HL-60 (cell line): Measurements from ENCODE around the gene DGKI.
A peak's percentile ranks its signal among the peaks of the same experiment; 100 is the strongest.

Experiments used
- DNase-seq, 2 experiments: peaks; one replicate each; pipeline ENCODE4 v3.0.0-alpha.2; 2010 to 2020; ENCODE audit warnings: low read depth in 1 of 2, low spot score in 1 of 2
- H3K27ac ChIP-seq: fragments of 250-450 bp; sonication (Bioruptor Pico); replicated peaks from 2 replicates; pipeline ENCODE4 v1.5.1; 2020; ENCODE audit warnings: mild to moderate bottlenecking, moderate library complexity
- H3K27me3 ChIP-seq: fragments of 250-450 bp; sonication (Bioruptor Pico); 2 replicates; pipeline ENCODE4 v1.5.1; 2021; ENCODE audit warnings: mild to moderate bottlenecking, moderate library complexity; ENCODE audit not compliant: insufficient read depth, poor library complexity, severe bottlenecking
- H3K4me3 ChIP-seq: replicated peaks from 2 replicates; pipeline ENCODE4 v1.5.1; 2011; ENCODE audit warnings: mild to moderate bottlenecking, control low read depth, low read length; ENCODE audit not compliant: insufficient read depth
- CTCF ChIP-seq: IDR thresholded peaks from one replicate; pipeline ENCODE4 v1.5.1; 2011; ENCODE audit warnings: low read length, control low read depth, inconsistent platforms; ENCODE audit not compliant: insufficient read depth
- GABPA ChIP-seq: IDR thresholded peaks from 2 replicates; pipeline ENCODE4 v1.6.1; 2012; ENCODE audit warnings: low read depth
- POLR2AphosphoS5 ChIP-seq: IDR thresholded peaks from 2 replicates; pipeline ENCODE4 v1.6.1; 2012; ENCODE audit warnings: low read depth
- SPI1 ChIP-seq: IDR thresholded peaks from 2 replicates; pipeline ENCODE4 v1.6.1; 2012; ENCODE audit warnings: low read depth, mild to moderate bottlenecking, borderline replicate concordance
- long read RNA-seq: library from polyadenylated mRNA; unstranded; transcript quantifications from one replicate; pipeline ENCODE4 v2.0.0, GENCODE V29; 2020
- TF ChIP-seq, protein P1 (sequence below): IDR thresholded peaks from 2 replicates; pipeline ENCODE4 v1.6.1; 2012; ENCODE audit warnings: low read depth; ENCODE audit not compliant: insufficient replicate concordance

Gene DGKI
- long read RNA-seq, partial matches to known transcripts: 0 of 1 reads
- long read RNA-seq, other reads (novel, unspliced or antisense): 1 of 1 reads

GRCh38 chr7:137846827-137847567 is at the start of gene DGKI:
Gene DGKI (minus strand): TSS chr7:137846974.
- TF ChIP-seq, protein P1, sequence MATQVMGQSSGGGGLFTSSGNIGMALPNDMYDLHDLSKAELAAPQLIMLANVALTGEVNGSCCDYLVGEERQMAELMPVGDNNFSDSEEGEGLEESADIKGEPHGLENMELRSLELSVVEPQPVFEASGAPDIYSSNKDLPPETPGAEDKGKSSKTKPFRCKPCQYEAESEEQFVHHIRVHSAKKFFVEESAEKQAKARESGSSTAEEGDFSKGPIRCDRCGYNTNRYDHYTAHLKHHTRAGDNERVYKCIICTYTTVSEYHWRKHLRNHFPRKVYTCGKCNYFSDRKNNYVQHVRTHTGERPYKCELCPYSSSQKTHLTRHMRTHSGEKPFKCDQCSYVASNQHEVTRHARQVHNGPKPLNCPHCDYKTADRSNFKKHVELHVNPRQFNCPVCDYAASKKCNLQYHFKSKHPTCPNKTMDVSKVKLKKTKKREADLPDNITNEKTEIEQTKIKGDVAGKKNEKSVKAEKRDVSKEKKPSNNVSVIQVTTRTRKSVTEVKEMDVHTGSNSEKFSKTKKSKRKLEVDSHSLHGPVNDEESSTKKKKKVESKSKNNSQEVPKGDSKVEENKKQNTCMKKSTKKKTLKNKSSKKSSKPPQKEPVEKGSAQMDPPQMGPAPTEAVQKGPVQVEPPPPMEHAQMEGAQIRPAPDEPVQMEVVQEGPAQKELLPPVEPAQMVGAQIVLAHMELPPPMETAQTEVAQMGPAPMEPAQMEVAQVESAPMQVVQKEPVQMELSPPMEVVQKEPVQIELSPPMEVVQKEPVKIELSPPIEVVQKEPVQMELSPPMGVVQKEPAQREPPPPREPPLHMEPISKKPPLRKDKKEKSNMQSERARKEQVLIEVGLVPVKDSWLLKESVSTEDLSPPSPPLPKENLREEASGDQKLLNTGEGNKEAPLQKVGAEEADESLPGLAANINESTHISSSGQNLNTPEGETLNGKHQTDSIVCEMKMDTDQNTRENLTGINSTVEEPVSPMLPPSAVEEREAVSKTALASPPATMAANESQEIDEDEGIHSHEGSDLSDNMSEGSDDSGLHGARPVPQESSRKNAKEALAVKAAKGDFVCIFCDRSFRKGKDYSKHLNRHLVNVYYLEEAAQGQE: no peak
- TF ChIP-seq GABPA (no peak), POLR2AphosphoS5 (no peak), CTCF (no peak)
- Histone ChIP-seq H3K27ac (no peak within 1 kb of the TSS), H3K4me3 (peak within 1 kb of the TSS; percentile 4), H3K27me3 (peaks cover 32% of the 10 kb centered on the region)
- no peak for DNase-seq

- DNase-seq: peak in 1 of 2 experiments; percentile 20
These were observed 48.8 kb upstream of the DGKI start for GRCh38 chr7:137895301-137896221.

More at GRCh38 chr7:137895301-137896221, 48.8 kb upstream of the DGKI start:
- Histone ChIP-seq H3K27ac (no peak overlapping the region), H3K4me3 (no peak overlapping the region), H3K27me3 (no peaks in the 10 kb centered on the region)
- TF ChIP-seq SPI1 (no peak), CTCF (no peak), POLR2AphosphoS5 (no peak), GABPA (no peak)
- TF ChIP-seq, protein P1: no peak
